K562 (cell line): Measurements from ENCODE around the gene CEP290. TPM values are rescaled to one million over a fixed set of nuclear protein-coding genes. Genes with fewer than 3 reads are reported as not detected.

Source experiments
- ATAC-seq: fragments of 200-7000 bp; cut with Tn5 transposase; 3 replicates; pipeline ENCODE4 v1.9.1; 2020; ENCODE audit warnings: moderate library complexity
- BruUV-seq: library from RNA; stranded (reverse); fragments of 400-500 nt; replicated peaks from 2 replicates; lab custom pipeline; 2021; lab: Mats Ljungman, UMichigan
- CTCF ChIA-PET: fragments of 300-600 bp; formaldehyde crosslinking; extraction: SDS; loops from one replicate; lab custom pipeline; 2021; ENCODE audit warnings: low intra/inter-chr PET ratio; lab: Yijun Ruan, JAX
- POLR2A ChIA-PET: fragments of 300-600, 350-650 bp; sonication (Branson Sonifier 250); formaldehyde crosslinking; extraction: SDS; loops from one replicate; lab custom pipeline; 2021; ENCODE audit warnings: antibody characterized with exemption, inconsistent platforms; lab: Yijun Ruan, JAX
- DNase-seq, 4 experiments: peaks; one replicate each; pipeline versions ENCODE4 v3.0.0 to v3.0.0-alpha.2; 2011 to 2018; ENCODE audit warnings: low spot score in 3 of 4, mixed read lengths in 3 of 4; ENCODE audit errors: extremely low read depth in 1 of 4
- FAIRE-seq: peaks from 2 replicates; lab custom pipeline; 2011; peaks lifted over from hg19 to GRCh38; lab: Jason Lieb, UNC
- H2AFZ ChIP-seq: 2 replicates; pipeline ENCODE4 v1.6.0; 2011; ENCODE audit warnings: low read depth, low read length, control low read depth, inconsistent platforms
- H3K27ac ChIP-seq: fragments of 200-600 bp; 3 replicates; pipeline ENCODE4 v1.8.0; 2011; ENCODE audit warnings: low read depth, mild to moderate bottlenecking, control low read depth, inconsistent platforms, low read length, moderate library complexity, mixed read lengths; ENCODE audit errors: extremely low read depth
- H3K27me3 ChIP-seq, 2 experiments: fragments of 300-600 bp in 1 of 2; 2 replicates in 1 of 2; 3 replicates in 1 of 2; pipeline versions ENCODE4 v1.6.0 to v1.8.0; 2011; ENCODE audit warnings: inconsistent platforms in 2 of 2, low read length in 2 of 2, mild to moderate bottlenecking in 1 of 2, mixed read lengths in 1 of 2, moderate library complexity in 1 of 2; ENCODE audit not compliant: control insufficient read depth in 2 of 2, insufficient read depth in 2 of 2
- H3K36me3 ChIP-seq: fragments of 300-600 bp; 3 replicates; pipeline ENCODE4 v1.8.0; 2011; ENCODE audit warnings: mild to moderate bottlenecking, low read length, inconsistent platforms; ENCODE audit not compliant: control insufficient read depth, insufficient read depth
- H3K4me1 ChIP-seq, 2 experiments: fragments of 200-600 bp in 1 of 2; replicated peaks in 1 of 2; 2 replicates in 1 of 2; 3 replicates in 1 of 2; pipeline versions ENCODE4 v1.5.1 to v1.8.0; 2011; ENCODE audit warnings: inconsistent platforms in 2 of 2, low read length in 2 of 2, mild to moderate bottlenecking in 1 of 2, mixed read lengths in 1 of 2, moderate library complexity in 1 of 2; ENCODE audit not compliant: control insufficient read depth in 2 of 2, insufficient read depth in 2 of 2
- H3K4me2 ChIP-seq: 2 replicates; pipeline ENCODE4 v1.6.1; 2011; ENCODE audit warnings: low read length, control low read depth, inconsistent platforms, mixed read lengths; ENCODE audit not compliant: insufficient read depth
- H3K4me3 ChIP-seq: fragments of 200-600 bp; sonication (generic), shearing (Covaris generic); 2 replicates; pipeline ENCODE4 v1.5.1; 2016; ENCODE audit warnings: control low read depth, inconsistent platforms
- H3K79me2 ChIP-seq: fragments of 200-600 bp; 3 replicates; pipeline ENCODE4 v1.8.0; 2011; ENCODE audit warnings: low read length, inconsistent platforms; ENCODE audit not compliant: control insufficient read depth, insufficient read depth
- H3K9ac ChIP-seq, 2 experiments: 2 replicates each; pipeline versions ENCODE4 v1.6.0 to v1.6.1; 2011; ENCODE audit warnings: low read depth in 2 of 2, low read length in 2 of 2, control low read depth in 1 of 2, inconsistent platforms in 1 of 2, mild to moderate bottlenecking in 1 of 2, mixed read lengths in 1 of 2; ENCODE audit not compliant: insufficient read depth in 1 of 2
- H3K9me1 ChIP-seq: one replicate; pipeline ENCODE4 v1.6.0; 2011; ENCODE audit warnings: inconsistent platforms, mild to moderate bottlenecking, low read length, moderate library complexity; ENCODE audit not compliant: control insufficient read depth, insufficient read depth
- H3K9me3 ChIP-seq: replicated peaks from 2 replicates; pipeline ENCODE4 v1.5.1; 2011; ENCODE audit warnings: low read depth, low read length, inconsistent platforms; ENCODE audit not compliant: control insufficient read depth, insufficient read depth
- H4K20me1 ChIP-seq: replicated peaks from 2 replicates; pipeline ENCODE4 v1.6.1; 2011; ENCODE audit warnings: low read length, inconsistent platforms, mixed read lengths; ENCODE audit not compliant: control insufficient read depth, insufficient read depth
- ARHGAP35 ChIP-seq: fragments of 450-650 bp; IDR thresholded peaks from 2 replicates; pipeline ENCODE4 v1.6.1; 2018; ENCODE audit not compliant: partially characterized antibody
- CBX1 ChIP-seq: sonication (generic); IDR thresholded peaks from 2 replicates; pipeline ENCODE4 v1.6.1; 2016; ENCODE audit warnings: antibody characterized with exemption, low read depth, mild to moderate bottlenecking
- CLOCK ChIP-seq: fragments of 250-450 bp; sonication (Bioruptor Pico); IDR thresholded peaks from 2 replicates; pipeline ENCODE4 v1.4.0; 2020; ENCODE audit warnings: mild to moderate bottlenecking, moderate library complexity, borderline replicate concordance
- DMBX1 ChIP-seq: fragments of 250-450 bp; sonication (Bioruptor Pico); IDR thresholded peaks from 2 replicates; pipeline ENCODE4 v1.8.0; 2022; ENCODE audit warnings: inconsistent platforms, mild to moderate bottlenecking, moderate library complexity, borderline replicate concordance
- E2F1 ChIP-seq: sonication (generic); formaldehyde crosslinking; IDR thresholded peaks from 2 replicates; pipeline ENCODE4 v1.8.1; 2023; ENCODE audit warnings: mild to moderate bottlenecking, missing genetic modification reagents, moderate library complexity
- E2F6 ChIP-seq, 2 experiments: IDR thresholded peaks; 2 replicates each; pipeline ENCODE4 v1.6.1; 2011; ENCODE audit warnings: borderline replicate concordance in 1 of 2, control low read depth in 1 of 2, low read depth in 1 of 2, low read length in 1 of 2, mild to moderate bottlenecking in 1 of 2, mixed read lengths in 1 of 2, moderate library complexity in 1 of 2; ENCODE audit not compliant: insufficient read depth in 1 of 2, insufficient read length in 1 of 2, poor library complexity in 1 of 2, severe bottlenecking in 1 of 2; ENCODE audit errors: extremely low read depth in 1 of 2
- FOXM1 ChIP-seq, 2 experiments: fragments of 450-650 bp in 1 of 2; sonication (generic) in 1 of 2; formaldehyde crosslinking in 1 of 2; IDR thresholded peaks; 2 replicates each; pipeline versions ENCODE4 v1.6.1 to v1.9.0; 2017 to 2022; ENCODE audit warnings: low read depth in 2 of 2, mild to moderate bottlenecking in 2 of 2, missing genetic modification reagents in 1 of 2, moderate library complexity in 1 of 2
- HCFC1 ChIP-seq: IDR thresholded peaks from 2 replicates; pipeline ENCODE4 v1.6.1; 2012; ENCODE audit warnings: low read depth, low read length, improper control_type of control experiment
- KAT8 ChIP-seq: fragments of 450-650 bp; IDR thresholded peaks from 2 replicates; pipeline ENCODE4 v1.6.1; 2016; ENCODE audit warnings: low read depth, mild to moderate bottlenecking
- KLF13 ChIP-seq: fragments of 450-650 bp; IDR thresholded peaks from 2 replicates; pipeline ENCODE4 v1.6.1; 2016; ENCODE audit warnings: missing genetic modification characterization, low read depth, mild to moderate bottlenecking, missing compliant biosample characterization, moderate library complexity, borderline replicate concordance
- POLR2H ChIP-seq: IDR thresholded peaks from 2 replicates; pipeline ENCODE4 v1.6.1; 2016; ENCODE audit warnings: missing genetic modification characterization, low read depth, mild to moderate bottlenecking, control low read depth, missing compliant biosample characterization, moderate library complexity
- RCOR1 ChIP-seq, 2 experiments: IDR thresholded peaks; 2 replicates each; pipeline ENCODE4 v1.6.1; 2012; ENCODE audit warnings: low read depth in 2 of 2, low read length in 2 of 2, borderline replicate concordance in 1 of 2, improper control_type of control experiment in 1 of 2
- SAP30 ChIP-seq: fragments of 200-600 bp; sonication (generic); IDR thresholded peaks from 2 replicates; pipeline ENCODE4 v1.6.1; 2012; ENCODE audit warnings: borderline replicate concordance, low read depth, mild to moderate bottlenecking, moderate library complexity, low read length, control low read depth, inconsistent platforms; ENCODE audit not compliant: insufficient read depth, poor library complexity, severe bottlenecking
- TAF9B ChIP-seq: fragments of 450-650 bp; IDR thresholded peaks from 2 replicates; pipeline ENCODE4 v1.6.1; 2018; ENCODE audit warnings: mild to moderate bottlenecking; ENCODE audit not compliant: partially characterized antibody
- ZNF347 ChIP-seq: fragments of 450-650 bp; formaldehyde crosslinking; IDR thresholded peaks from 2 replicates; pipeline ENCODE4 v1.4.0; 2020; ENCODE audit warnings: low read depth, mild to moderate bottlenecking, moderate library complexity
- WGBS: fragments of 100-300 bp; shearing (Covaris generic); methylation state at CpG from one replicate; pipeline ENCODE4 v1.1.6; 2016; ENCODE audit warnings: low coverage, mixed read lengths; ENCODE audit not compliant: insufficient coverage; ENCODE audit errors: missing lambda C conversion rate; 5-methylcytosine and 5-hydroxymethylcytosine counted together
- in situ Hi-C: fragments of 300-500 bp; cut with MboI; formaldehyde crosslinking; loops from 4 replicates; pipeline ENCODE4 v1.15.0; 2018; ENCODE audit warnings: inconsistent platforms, mixed read lengths
- intact Hi-C: fragments of 100-400 bp; cut with micrococcal nuclease; formaldehyde crosslinking; loops from 2 replicates; pipeline ENCODE4 v1.14.2; 2022
- polyA plus RNA-seq, 8 experiments: library from polyadenylated mRNA; depleted of rRNA in 4 of 8; stranded (reverse) in 5 of 8; unstranded in 3 of 8; fragments of >200 nt; fragmentation: Nextera tagmentation in 2 of 8; fragmentation: Illumina TruSeq in 1 of 8; extraction: Ambion mirVana in 2 of 8; extraction: Trizol in 1 of 8; gene quantifications; 2 replicates each; pipeline versions ENCODE4 v1.2.1 to v1.2.3, GENCODE V29; 2011 to 2014; ENCODE audit warnings: inconsistent platforms in 1 of 8, missing spikeins in 1 of 8
- total RNA-seq, 7 experiments: library from RNA; depleted of rRNA in 6 of 7; stranded (reverse); fragments of >200 nt in 6 of 7; fragmentation: Illumina TruSeq in 2 of 7; extraction: Trizol in 2 of 7; gene quantifications; 2 replicates each; pipeline versions ENCODE4 v1.2.1 to v1.2.3, GENCODE V29; 2011 to 2021; ENCODE audit warnings: low replicate concordance in 1 of 7

CEP290 gene
- total and polyA plus RNA-seq, 9 of the 15 experiments (the other 6 are each of a cell fraction or from before 2014, with no cell fraction given) = 7.2 to 19.4 (median 18.1) TPM

GRCh38 chr12:88122666-88123065 is 19.2 kb downstream of the CEP290 start:
- no peak overlapping the region for H3K4me2 ChIP-seq
- H4K20me1 ChIP-seq = no peaks in the 10 kb centered on the region
- H3K4me3 ChIP-seq = no peak overlapping the region
- no peaks in the 10 kb centered on the region for H3K4me1 ChIP-seq
- no peak overlapping the region for H3K27ac ChIP-seq
- no peak overlapping the region for H2AFZ ChIP-seq
- WGBS = 69% methylated on average over 4 of the region's 4 CpGs
- no peaks in the 10 kb centered on the region for H3K79me2 ChIP-seq
- FAIRE-seq = no peak
- H3K9me1 ChIP-seq = no peaks in the 10 kb centered on the region
- POLR2A ChIA-PET = interaction anchor here (0.9 kb wide), 1 partner anchor 11 kb away, joined by 3 read pairs; no protein-coding TSS in a partner anchor
- no peak for ATAC-seq
- no peak for DNase-seq
- no peaks in the 10 kb centered on the region for H3K9me3 ChIP-seq
- BruUV-seq = no TSS peak
- no peaks in the 10 kb centered on the region for H3K27me3 ChIP-seq
- in situ Hi-C loops (loop anchor here (25.0 kb wide), 1 partner anchor 865 kb away; no protein-coding TSS in a partner anchor), intact Hi-C loops (no loop called here)
- CTCF ChIA-PET = no interaction called here
- no peak overlapping the region for H3K9ac ChIP-seq
- H3K36me3 ChIP-seq = peaks cover 49% of the 10 kb centered on the region
- no peak for TF ChIP-seq CLOCK (CRISPR knock-in tag)
- TF ChIP-seq HCFC1 = no peak
- no peak for TF ChIP-seq POLR2H
- no peak for TF ChIP-seq DMBX1 (CRISPR knock-in tag)
- no peak for TF ChIP-seq SAP30
- no peak for TF ChIP-seq KAT8
- no peak for TF ChIP-seq RCOR1 (IDR thresholded peaks at IDR 0.05; ENCODE audit: borderline replicate concordance in 1 of 2, low read depth in 2 of 2, low read length in 2 of 2)
- TF ChIP-seq CBX1 = no peak
- TF ChIP-seq E2F6 (IDR thresholded peaks at IDR 0.05; ENCODE audit: borderline replicate concordance in 1 of 2, extremely low read depth in 1 of 2, insufficient read depth in 1 of 2, insufficient read length in 1 of 2, low read depth in 1 of 2, low read length in 1 of 2, poor library complexity in 1 of 2, severe bottlenecking in 1 of 2) = no peak
- TF ChIP-seq FOXM1 (IDR thresholded peaks at IDR 0.05; ENCODE audit: low read depth) = no peak
- TF ChIP-seq FOXM1 (CRISPR knock-in tag; IDR thresholded peaks at IDR 0.05; ENCODE audit: low read depth) = no peak
- TF ChIP-seq TAF9B = no peak
- TF ChIP-seq ARHGAP35 = no peak
- TF ChIP-seq E2F1 (CRISPR knock-in tag) = no peak
- no peak for TF ChIP-seq KLF13 (tag)
- no peak for TF ChIP-seq ZNF347 (CRISPR knock-in tag)
